H1 (cell line): ENCODE results near the gene PRKAG3. TPM values are rescaled to one million over a fixed set of nuclear protein-coding genes. Genes with fewer than 3 reads are reported as not detected.

ENCODE experiments used
- CTCF ChIA-PET: fragments of 300-600 bp; sonication (Branson Sonifier 250); formaldehyde crosslinking; loops from one replicate; lab custom pipeline; 2021; ENCODE audit not compliant: partially characterized antibody; lab: Charles Lee
- POLR2A ChIA-PET: fragments of 300-600 bp; sonication (Branson Sonifier 250); formaldehyde crosslinking; loops from one replicate; lab custom pipeline; 2021; ENCODE audit warnings: inconsistent platforms; ENCODE audit not compliant: partially characterized antibody; lab: Charles Lee
- DNase-seq, 2 experiments: peaks; one replicate each; pipeline versions ENCODE4 v3.0.0 to v3.0.0-alpha.2; 2010 to 2022; ENCODE audit warnings: low spot score in 2 of 2, low read depth in 1 of 2, mixed read lengths in 1 of 2
- FAIRE-seq: peaks from 2 replicates; lab custom pipeline; 2011; peaks lifted over from hg19 to GRCh38; lab: Jason Lieb, UNC
- H2AFZ ChIP-seq: 2 replicates; pipeline ENCODE4 v1.8.1; 2012; ENCODE audit warnings: low read length, inconsistent platforms
- H2AK5ac ChIP-seq: 2 replicates; pipeline ENCODE4 v1.6.1; 2013; ENCODE audit warnings: low read depth, low read length
- H2BK120ac ChIP-seq: replicated peaks from 2 replicates; pipeline ENCODE3; 2013; ENCODE audit warnings: low read depth, low read length, inconsistent platforms
- H2BK12ac ChIP-seq: 2 replicates; pipeline ENCODE4 v1.6.1; 2013; ENCODE audit warnings: low read depth, low read length
- H2BK15ac ChIP-seq: 2 replicates; pipeline ENCODE4 v1.6.1; 2013; ENCODE audit warnings: low read length
- H2BK20ac ChIP-seq: 2 replicates; pipeline ENCODE4 v1.6.1; 2013; ENCODE audit warnings: low read length
- H2BK5ac ChIP-seq: 2 replicates; pipeline ENCODE4 v1.6.1; 2013; ENCODE audit warnings: low read depth, low read length
- H3K14ac ChIP-seq: 2 replicates; pipeline ENCODE4 v1.6.1; 2013; ENCODE audit warnings: inconsistent platforms; ENCODE audit not compliant: insufficient read length
- H3K18ac ChIP-seq: 2 replicates; pipeline ENCODE4 v1.6.1; 2013; ENCODE audit warnings: low read length; ENCODE audit errors: extremely low read depth
- H3K23ac ChIP-seq: 2 replicates; pipeline ENCODE4 v1.6.1; 2013; ENCODE audit warnings: inconsistent platforms; ENCODE audit not compliant: insufficient read length
- H3K23me2 ChIP-seq: 2 replicates; pipeline ENCODE4 v1.6.1; 2013; ENCODE audit warnings: low read depth, low read length
- H3K27ac ChIP-seq: 2 replicates; pipeline ENCODE4 v1.6.1; 2011; ENCODE audit warnings: low read depth, low read length, inconsistent platforms
- H3K27me3 ChIP-seq, 4 experiments: replicated peaks in 1 of 4; 1 replicate in 1 of 4; 2 replicates in 3 of 4; pipeline versions ENCODE4 v1.6.1 to v1.8.1; 2011 to 2013; ENCODE audit warnings: low read length in 3 of 4, mild to moderate bottlenecking in 3 of 4, inconsistent platforms in 2 of 4, mixed read lengths in 2 of 4, moderate library complexity in 1 of 4; ENCODE audit not compliant: control insufficient read depth in 3 of 4, insufficient read depth in 3 of 4; ENCODE audit errors: extremely low read depth in 1 of 4
- H3K36me3 ChIP-seq, 4 experiments: 2 replicates each; pipeline versions ENCODE4 v1.6.1 to v1.8.1; 2011 to 2013; ENCODE audit warnings: mild to moderate bottlenecking in 4 of 4, low read length in 3 of 4, moderate library complexity in 2 of 4, control low read depth in 1 of 4, inconsistent platforms in 1 of 4; ENCODE audit not compliant: insufficient read depth in 4 of 4, control insufficient read depth in 2 of 4
- H3K4ac ChIP-seq: replicated peaks from 2 replicates; pipeline ENCODE3; 2013; ENCODE audit warnings: low read length, low read depth, mixed read lengths, inconsistent platforms; ENCODE audit not compliant: insufficient read length
- H3K4me1 ChIP-seq, 4 experiments: replicated peaks in 1 of 4; 1 replicate in 1 of 4; 2 replicates in 3 of 4; pipeline versions ENCODE4 v1.6.1 to v1.8.1; 2011 to 2013; ENCODE audit warnings: low read length in 3 of 4, inconsistent platforms in 2 of 4, mixed read lengths in 1 of 4; ENCODE audit not compliant: insufficient read depth in 4 of 4, control insufficient read depth in 3 of 4
- H3K4me2 ChIP-seq, 2 experiments: 2 replicates each; pipeline versions ENCODE4 v1.6.1 to v1.8.1; 2011 to 2013; ENCODE audit warnings: low read depth in 2 of 2, low read length in 2 of 2, control low read depth in 1 of 2, inconsistent platforms in 1 of 2, mild to moderate bottlenecking in 1 of 2; ENCODE audit not compliant: insufficient read depth in 1 of 2
- H3K4me3 ChIP-seq, 4 experiments: fragments of 200-600, 300-600 bp in 1 of 4; sonication (generic), shearing (Covaris generic), sonication (Bioruptor Twin) in 1 of 4; 2 replicates each; pipeline versions ENCODE4 v1.5.1 to v1.8.1; 2011 to 2016; ENCODE audit warnings: low read length in 4 of 4, low read depth in 3 of 4, control low read depth in 2 of 4, inconsistent platforms in 2 of 4, mild to moderate bottlenecking in 2 of 4, mixed read lengths in 1 of 4, moderate library complexity in 1 of 4; ENCODE audit not compliant: insufficient read depth in 2 of 4; ENCODE audit errors: extremely low read depth in 1 of 4
- H3K56ac ChIP-seq: replicated peaks from 2 replicates; pipeline ENCODE3; 2013; ENCODE audit warnings: low read depth, mild to moderate bottlenecking, mixed read lengths, low read length, inconsistent platforms; ENCODE audit not compliant: insufficient read length
- H3K79me1 ChIP-seq: 2 replicates; pipeline ENCODE4 v1.6.1; 2013; ENCODE audit warnings: low read depth, low read length, control low read depth
- H3K79me2 ChIP-seq, 2 experiments: 2 replicates each; pipeline versions ENCODE4 v1.6.1 to v1.8.1; 2012 to 2013; ENCODE audit warnings: low read length in 2 of 2, mild to moderate bottlenecking in 2 of 2, inconsistent platforms in 1 of 2; ENCODE audit not compliant: insufficient read depth in 2 of 2, control insufficient read depth in 1 of 2
- H3K9ac ChIP-seq, 4 experiments: replicated peaks in 1 of 4; 1 replicate in 1 of 4; 2 replicates in 3 of 4; pipeline versions ENCODE4 v1.6.1 to v1.8.1; 2011 to 2013; ENCODE audit warnings: low read depth in 3 of 4, low read length in 3 of 4, control low read depth in 2 of 4, mild to moderate bottlenecking in 2 of 4, moderate library complexity in 2 of 4, inconsistent platforms in 1 of 4; ENCODE audit errors: extremely low read depth in 1 of 4
- H3K9me3 ChIP-seq, 2 experiments: 2 replicates each; pipeline versions ENCODE4 v1.6.1 to v1.8.1; 2012 to 2013; ENCODE audit warnings: mild to moderate bottlenecking in 2 of 2, moderate library complexity in 2 of 2, control low read depth in 1 of 2, inconsistent platforms in 1 of 2, low read depth in 1 of 2, low read length in 1 of 2, mixed read lengths in 1 of 2; ENCODE audit not compliant: insufficient read depth in 2 of 2
- H4K20me1 ChIP-seq, 2 experiments: replicated peaks in 1 of 2; 2 replicates each; pipeline versions ENCODE3 to v1.8.1; 2011 to 2013; ENCODE audit warnings: inconsistent platforms in 2 of 2, low read length in 2 of 2, mild to moderate bottlenecking in 1 of 2; ENCODE audit not compliant: insufficient read depth in 2 of 2, control insufficient read depth in 1 of 2
- H4K5ac ChIP-seq: 2 replicates; pipeline ENCODE4 v1.6.1; 2013; ENCODE audit warnings: low read length, low read depth, mixed read lengths, inconsistent platforms; ENCODE audit not compliant: insufficient read length
- H4K8ac ChIP-seq: 2 replicates; pipeline ENCODE4 v1.8.0; 2013; ENCODE audit warnings: mild to moderate bottlenecking, moderate library complexity, low read length, inconsistent platforms; ENCODE audit not compliant: insufficient read depth; ENCODE audit errors: extremely low read depth
- H4K91ac ChIP-seq: replicated peaks from 2 replicates; pipeline ENCODE3; 2013; ENCODE audit warnings: low read length, mixed read lengths, inconsistent platforms; ENCODE audit not compliant: insufficient read length
- EZH2 ChIP-seq: fragments of 200-600 bp; sonication (generic); IDR thresholded peaks from 2 replicates; pipeline ENCODE4 v1.7.1; 2012; ENCODE audit warnings: low read depth, mild to moderate bottlenecking, moderate library complexity, low read length, inconsistent platforms; ENCODE audit not compliant: severe bottlenecking
- JUN ChIP-seq: IDR thresholded peaks from 2 replicates; pipeline ENCODE4 v1.6.1; 2011; ENCODE audit warnings: low read depth, mild to moderate bottlenecking, improper control_type of control experiment, low read length
- NRF1 ChIP-seq: IDR thresholded peaks from 2 replicates; pipeline ENCODE4 v1.6.1; 2011; ENCODE audit warnings: mild to moderate bottlenecking, low read depth, low read length, improper control_type of control experiment
- POLR2A ChIP-seq, 2 experiments: IDR thresholded peaks; 1 replicate in 1 of 2; 2 replicates in 1 of 2; pipeline ENCODE4 v1.6.1; 2011; ENCODE audit warnings: low read depth in 2 of 2, low read length in 2 of 2, mild to moderate bottlenecking in 2 of 2; ENCODE audit errors: control extremely low read depth in 1 of 2
- SUZ12 ChIP-seq: fragments of 200-600 bp; sonication (generic); IDR thresholded peaks from 2 replicates; pipeline ENCODE4 v1.6.1; 2012; ENCODE audit warnings: mild to moderate bottlenecking, inconsistent platforms, low read length, moderate library complexity, mixed read lengths
- WGBS, 2 experiments: shearing (Covaris generic) in 1 of 2; methylation state at CpG; one replicate each; pipeline versions ENCODE4 v1.1.6 to v1.1.7; 2013 to 2015; ENCODE audit warnings: low lambda C conversion rate in 2 of 2, mixed read lengths in 2 of 2, inconsistent platforms in 1 of 2, low coverage in 1 of 2, missing lambda C conversion rate in 1 of 2; ENCODE audit not compliant: insufficient replicate concordance in 2 of 2, insufficient coverage in 1 of 2, insufficient read length in 1 of 2; ENCODE audit errors: extremely low coverage in 1 of 2, missing lambda C conversion rate in 1 of 2; 5-methylcytosine and 5-hydroxymethylcytosine counted together
- polyA plus RNA-seq, 7 experiments: library from polyadenylated mRNA; depleted of rRNA in 3 of 7; stranded (reverse) in 5 of 7; unstranded in 2 of 7; fragments of >200 nt in 5 of 7; fragments of 200-250 nt in 2 of 7; gene quantifications; 1 replicate in 5 of 7; 2 replicates in 1 of 7; 4 replicates in 1 of 7; pipeline versions ENCODE4 v1.2.1 to v1.2.3, GENCODE V29; 2011 to 2013; ENCODE audit warnings: missing spikeins in 2 of 7, mixed read lengths in 2 of 7
- total RNA-seq: library from RNA; stranded (reverse); fragmentation: NEBNext Ultra II Directional; extraction: Animal tissue kit (Norgen Biotek cat#: 25700); gene quantifications from 2 replicates; pipeline ENCODE4 v1.2.1, GENCODE V29; 2021

The PRKAG3 gene
- total and polyA plus RNA-seq, 2 of the 8 experiments (the other 6 are each of a cell fraction or from before 2014, with no cell fraction given), result not detected

GRCh38 chr2:218853766-218854165, 22.2 kb upstream of the PRKAG3 start:
- no peaks in the 10 kb centered on the region for H3K36me3 ChIP-seq
- no peak for TF ChIP-seq NRF1
- no peak for TF ChIP-seq POLR2A (IDR thresholded peaks at IDR 0.05; ENCODE audit: control extremely low read depth in 1 of 2, low read depth in 2 of 2, low read length in 2 of 2)
- TF ChIP-seq EZH2, result peak; percentile 46
- peak; percentile 29; the same call in 1 of the 2 replicates for TF ChIP-seq SUZ12
- TF ChIP-seq JUN, result no peak
- TF ChIP-seq, all 59 proteins: peak for 2
- no peak overlapping the region; a peak in 1 of 8 replicates for H3K4me3 ChIP-seq
- POLR2A ChIA-PET, result no interaction called here
- H3K56ac ChIP-seq, result no peak overlapping the region
- no peak overlapping the region for H3K27ac ChIP-seq
- no peak overlapping the region for H4K5ac ChIP-seq
- H4K91ac ChIP-seq, result no peak overlapping the region
- H3K4ac ChIP-seq, result no peak overlapping the region
- H2BK12ac ChIP-seq, result 0 out of 2 replicates have a peak overlapping the region, but pooled peaks have one; percentile 43
- peak overlapping the region; percentile 8 to 22; a peak in 2 of 4 replicates for H3K4me2 ChIP-seq
- H2BK120ac ChIP-seq, result no peak overlapping the region
- H2AFZ ChIP-seq, result no peak overlapping the region
- no peak overlapping the region for H3K23ac ChIP-seq
- H2BK5ac ChIP-seq, result no peak overlapping the region
- no peak overlapping the region for H3K9ac ChIP-seq
- no peak overlapping the region for H3K14ac ChIP-seq
- H4K20me1 ChIP-seq, result peaks cover 7 to 11% of the 10 kb centered on the region in 2 experiments
- FAIRE-seq (no peak), DNase-seq (no peak)
- H3K23me2 ChIP-seq, result no peaks in the 10 kb centered on the region; the same call in 1 of the 2 replicates
- WGBS, 2 experiments, result 35% methylated on average over 5 of the region's 5 CpGs; no CpG with 5 or more reads in 1 of the 2 experiments
- H3K4me1 ChIP-seq, result peaks cover 14 to 34% (median 19%) of the 10 kb centered on the region in 4 experiments
- no peak overlapping the region; the same call in 1 of the 2 replicates for H2BK20ac ChIP-seq
- H4K8ac ChIP-seq, result no peak overlapping the region
- H2BK15ac ChIP-seq, result peak overlapping the region; percentile 31; the same call in 1 of the 2 replicates
- no peaks in the 10 kb centered on the region for H3K9me3 ChIP-seq
- CTCF ChIA-PET, result interaction anchor here (0.5 to 7.5 kb wide), 16 partner anchors 8 to 265 kb away, joined by 3 to 93 read pairs (median 6); partner anchors contain the start of gene WNT10A
- no peaks in the 10 kb centered on the region for H3K79me1 ChIP-seq
- H3K79me2 ChIP-seq, result no peaks in the 10 kb centered on the region
- peak overlapping the region; percentile 54; the same call in 1 of the 2 replicates for H2AK5ac ChIP-seq
- H3K27me3 ChIP-seq, result peaks cover 56 to 64% (median 58%) of the 10 kb centered on the region in 4 experiments
- no peak overlapping the region for H3K18ac ChIP-seq
